ENCODE data around the gene MXRA7. TPM values are rescaled to one million over a fixed set of nuclear protein-coding genes. Genes with fewer than 3 reads are reported as not detected.

The MXRA7 gene
- total RNA-seq, 1 donor from 2014 or later: 80.6 TPM

- no peak for TF ChIP-seq CTCF (IDR thresholded peaks at IDR 0.05; ENCODE audit: insufficient read depth, low read length, severe bottlenecking)
- H3K27me3 ChIP-seq (ENCODE audit: control insufficient read depth, insufficient read depth, low read length): no peaks in the 10 kb centered on the region
- H3K4me3 ChIP-seq (ENCODE audit: low read depth, low read length): no peak overlapping the region
- no peak for FAIRE-seq
- no peak for DNase-seq (ENCODE audit: low read depth)
- H3K36me3 ChIP-seq (ENCODE audit: control insufficient read depth, insufficient read depth, low read length): no peaks in the 10 kb centered on the region
These were observed 64.1 kb downstream of the MXRA7 start for GRCh38 chr17:76646712-76647111.

- DNase-seq (ENCODE audit: low read depth): peak; percentile 54
- no peaks in the 10 kb centered on the region for H3K27me3 ChIP-seq (ENCODE audit: control insufficient read depth, insufficient read depth, low read length)
- no peak for FAIRE-seq
- no peak overlapping the region for H3K4me3 ChIP-seq (ENCODE audit: low read depth, low read length)
- TF ChIP-seq CTCF (IDR thresholded peaks at IDR 0.05; ENCODE audit: insufficient read depth, low read length, severe bottlenecking): no peak
- H3K36me3 ChIP-seq (ENCODE audit: control insufficient read depth, insufficient read depth, low read length): no peaks in the 10 kb centered on the region
These were observed 65.3 kb downstream of the MXRA7 start for GRCh38 chr17:76645481-76645880.

GRCh38 chr17:76644995-76645394, 65.8 kb downstream of the MXRA7 start:
- Histone ChIP-seq H3K36me3 (ENCODE audit: control insufficient read depth, insufficient read depth, low read length) (no peaks in the 10 kb centered on the region), H3K4me3 (ENCODE audit: low read depth, low read length) (no peak overlapping the region), H3K27me3 (ENCODE audit: control insufficient read depth, insufficient read depth, low read length) (no peaks in the 10 kb centered on the region)
- FAIRE-seq: no peak
- DNase-seq (ENCODE audit: low read depth): no peak
- no peak for TF ChIP-seq CTCF (IDR thresholded peaks at IDR 0.05; ENCODE audit: insufficient read depth, low read length, severe bottlenecking)

GRCh38 chr17:76643553-76644148, 67.1 kb downstream of the MXRA7 start, which contains the start of gene ST6GALNAC1:
ST6GALNAC1 (minus strand) TSS chr17:76643757; CDS start chr17:76643638, 119 bp downstream.
- DNase-seq (ENCODE audit: low read depth) (peak; percentile 87), FAIRE-seq (no peak)
- no peaks in the 10 kb centered on the region for H3K36me3 ChIP-seq (ENCODE audit: control insufficient read depth, insufficient read depth, low read length)
- peak within 1 kb of the TSS; percentile 24 for H3K4me3 ChIP-seq (ENCODE audit: low read depth, low read length)
- no peaks in the 10 kb centered on the region for H3K27me3 ChIP-seq (ENCODE audit: control insufficient read depth, insufficient read depth, low read length)
- TF ChIP-seq CTCF (IDR thresholded peaks at IDR 0.05; ENCODE audit: insufficient read depth, low read length, severe bottlenecking): no peak

- peak overlapping the region; percentile 24 for H3K4me3 ChIP-seq (ENCODE audit: low read depth, low read length)
- H3K36me3 ChIP-seq (ENCODE audit: control insufficient read depth, insufficient read depth, low read length): no peaks in the 10 kb centered on the region
- TF ChIP-seq CTCF (IDR thresholded peaks at IDR 0.05; ENCODE audit: insufficient read depth, low read length, severe bottlenecking): no peak
- H3K27me3 ChIP-seq (ENCODE audit: control insufficient read depth, insufficient read depth, low read length): no peaks in the 10 kb centered on the region
- FAIRE-seq: no peak
- DNase-seq (ENCODE audit: low read depth): peak; percentile 67
These were observed 67.8 kb downstream of the MXRA7 start for GRCh38 chr17:76642994-76643393.

GRCh38 chr17:76642032-76642561, 68.7 kb downstream of the MXRA7 start:
- no peak for TF ChIP-seq CTCF (IDR thresholded peaks at IDR 0.05; ENCODE audit: insufficient read depth, low read length, severe bottlenecking)
- no peak for FAIRE-seq
- H3K4me3 ChIP-seq (ENCODE audit: low read depth, low read length): peak overlapping the region; percentile 24

More at GRCh38 chr17:76642032-76642561, 68.7 kb downstream of the MXRA7 start:
- DNase-seq (ENCODE audit: low read depth): no peak
- H3K36me3 ChIP-seq (ENCODE audit: control insufficient read depth, insufficient read depth, low read length): no peaks in the 10 kb centered on the region
- no peaks in the 10 kb centered on the region for H3K27me3 ChIP-seq (ENCODE audit: control insufficient read depth, insufficient read depth, low read length)

Data from bronchial epithelial cell (primary cell).